LNCAP (cell line): Measurements from ENCODE around the gene SDHD.

Experiments used
- CTCF ChIP-seq: fragments of 450-650 bp; IDR thresholded peaks from 2 replicates; pipeline ENCODE4 v1.5.1; 2017; ENCODE audit warnings: mild to moderate bottlenecking

SDHD gene

GRCh38 chr11:112114460-112114859 lies 27.8 kb downstream of the SDHD start:
- no peak for TF ChIP-seq CTCF

- TF ChIP-seq CTCF = no peak
Observed at GRCh38 chr11:112115386-112115785, 28.7 kb downstream of the SDHD start.

- TF ChIP-seq CTCF = no peak
Observed at GRCh38 chr11:112118176-112118575, 31.5 kb downstream of the SDHD start.

GRCh38 chr11:112121981-112122615 lies 35.4 kb downstream of the SDHD start:
- no peak for TF ChIP-seq CTCF

GRCh38 chr11:112123129-112123528 lies 36.5 kb downstream of the SDHD start:
- no peak for TF ChIP-seq CTCF

- no peak for TF ChIP-seq CTCF
Observed at GRCh38 chr11:112127056-112127455, 40.4 kb downstream of the SDHD start.

GRCh38 chr11:112128483-112129121 lies 41.9 kb downstream of the SDHD start:
- no peak for TF ChIP-seq CTCF
